Activated CD4-positive, alpha-beta T cell treated with anti-CD3 and anti-CD28 coated beads, Interleukin-2, amount 10 ng/mL, durations not matched to agents 24 days and 14 days (primary cell): Measurements from ENCODE around the gene DENND5B. TPM values are rescaled to one million over a fixed set of nuclear protein-coding genes. Genes with fewer than 3 reads are reported as not detected.
A peak's percentile ranks its signal among the peaks of the same experiment; 100 is the strongest.

ENCODE experiments used
- DNase-seq: peaks from one replicate; pipeline ENCODE4 v3.0.0; 2022
- H3K27ac Mint-ChIP-seq: one replicate; pipeline ENCODE4 v1.8.0; 2022; ENCODE audit warnings: mild to moderate bottlenecking, mixed read lengths
- H3K27me3 Mint-ChIP-seq: one replicate; pipeline ENCODE4 v1.8.0; 2022; ENCODE audit warnings: mixed read lengths
- H3K36me3 Mint-ChIP-seq: one replicate; pipeline ENCODE4 v1.8.0; 2022; ENCODE audit warnings: low read depth, mild to moderate bottlenecking, mixed read lengths
- H3K4me1 Mint-ChIP-seq: one replicate; pipeline ENCODE4 v1.8.0; 2021; ENCODE audit warnings: mixed read lengths
- H3K4me3 Mint-ChIP-seq: one replicate; pipeline ENCODE4 v1.8.0; 2022; ENCODE audit warnings: mild to moderate bottlenecking, moderate library complexity, mixed read lengths
- H3K9me3 Mint-ChIP-seq: one replicate; pipeline ENCODE4 v1.8.0; 2021; ENCODE audit warnings: mixed read lengths
- intact Hi-C: fragments of 100-400 bp; cut with micrococcal nuclease; formaldehyde crosslinking; loops from one replicate; pipeline ENCODE4 v1.15.1; 2023
- total RNA-seq: library from RNA; stranded (reverse); gene quantifications from 2 replicates; pipeline ENCODE4 v1.2.3, GENCODE V29; 2022

The DENND5B gene
- 0.19 TPM in 1 of 2 replicates, not detected in the other for total RNA-seq

- H3K4me3 Mint-ChIP-seq = peak within 1 kb of the TSS; percentile 87
- peaks cover 3% of the 10 kb centered on the region for H3K36me3 Mint-ChIP-seq
- H3K27ac Mint-ChIP-seq = peak within 1 kb of the TSS; percentile 66
- intact Hi-C loops = no loop called here
- peak; percentile 71 for DNase-seq
- no peaks in the 10 kb centered on the region for H3K9me3 Mint-ChIP-seq
- H3K4me1 Mint-ChIP-seq = peaks cover 7% of the 10 kb centered on the region
- peaks cover 52% of the 10 kb centered on the region for H3K27me3 Mint-ChIP-seq
Observed at GRCh38 chr12:31590642-31591379, at the start of gene DENND5B. TSS of gene DENND5B (minus strand) at chr12:31591136. CDS start at chr12:31590832, 304 bp downstream.

DNA sequence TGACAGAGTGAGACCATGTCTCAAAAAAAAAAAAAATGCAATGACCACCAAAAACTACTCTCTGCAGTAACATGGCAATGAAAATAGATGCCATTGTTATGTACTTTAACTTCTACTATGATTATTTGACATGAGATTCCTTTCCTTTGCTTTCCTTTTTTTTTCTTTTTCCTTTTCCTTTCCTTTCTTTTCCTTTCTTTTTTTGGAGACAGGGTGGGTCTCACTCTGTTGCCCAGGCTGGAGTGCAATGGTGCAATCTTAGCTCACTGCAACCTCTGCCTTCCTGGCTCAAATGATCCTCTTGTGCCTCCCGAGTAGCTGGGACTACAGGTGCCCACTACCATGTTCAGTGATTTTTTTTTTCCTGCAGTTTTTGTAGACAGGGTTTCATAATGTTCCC lies 43.7 kb upstream of the DENND5B start:
- Mint-ChIP-seq H3K9me3 (no peaks in the 10 kb centered on the region), H3K36me3 (no peaks in the 10 kb centered on the region), H3K4me3 (no peak overlapping the region), H3K27me3 (no peaks in the 10 kb centered on the region), H3K27ac (no peak overlapping the region), H3K4me1 (peaks cover 6% of the 10 kb centered on the region)
- DNase-seq = no peak
- intact Hi-C loops = loop anchor here (5.0 kb wide), 1 partner anchor 787 kb away; no protein-coding TSS in a partner anchor

GRCh38 chr12:31633464-31633863 lies 42.5 kb upstream of the DENND5B start:
- H3K9me3 Mint-ChIP-seq = no peaks in the 10 kb centered on the region
- intact Hi-C loops = no loop called here
- H3K4me3 Mint-ChIP-seq = no peak overlapping the region
- no peak for DNase-seq
- no peaks in the 10 kb centered on the region for H3K27me3 Mint-ChIP-seq
- no peaks in the 10 kb centered on the region for H3K36me3 Mint-ChIP-seq
- H3K27ac Mint-ChIP-seq = no peak overlapping the region
- peaks cover 6% of the 10 kb centered on the region for H3K4me1 Mint-ChIP-seq

DNA sequence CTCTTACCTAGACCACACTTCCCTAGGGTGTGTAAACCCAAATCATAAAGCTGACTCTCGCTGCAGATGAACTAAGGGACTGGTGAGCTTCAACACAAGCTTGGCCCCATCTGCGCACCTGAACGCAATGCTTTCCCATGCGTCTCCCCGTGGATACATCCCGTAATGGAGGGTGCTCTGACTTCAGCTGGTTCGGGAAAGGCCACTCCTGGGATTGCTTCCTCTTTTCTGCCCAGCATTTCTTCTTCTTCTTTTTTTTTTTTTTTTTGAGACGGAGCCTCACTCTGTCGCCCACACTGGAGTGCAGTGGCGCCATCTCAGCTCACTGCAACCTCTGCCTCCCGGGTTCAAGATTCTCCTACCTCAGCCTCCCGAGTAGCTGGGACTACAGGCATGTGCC lies 40.9 kb upstream of the DENND5B start:
- H3K36me3 Mint-ChIP-seq = no peaks in the 10 kb centered on the region
- H3K9me3 Mint-ChIP-seq = no peaks in the 10 kb centered on the region
- no peak overlapping the region for H3K4me3 Mint-ChIP-seq
- intact Hi-C loops = no loop called here
- no peak for DNase-seq
- peaks cover 6% of the 10 kb centered on the region for H3K4me1 Mint-ChIP-seq
- no peaks in the 10 kb centered on the region for H3K27me3 Mint-ChIP-seq
- H3K27ac Mint-ChIP-seq = no peak overlapping the region

DNA sequence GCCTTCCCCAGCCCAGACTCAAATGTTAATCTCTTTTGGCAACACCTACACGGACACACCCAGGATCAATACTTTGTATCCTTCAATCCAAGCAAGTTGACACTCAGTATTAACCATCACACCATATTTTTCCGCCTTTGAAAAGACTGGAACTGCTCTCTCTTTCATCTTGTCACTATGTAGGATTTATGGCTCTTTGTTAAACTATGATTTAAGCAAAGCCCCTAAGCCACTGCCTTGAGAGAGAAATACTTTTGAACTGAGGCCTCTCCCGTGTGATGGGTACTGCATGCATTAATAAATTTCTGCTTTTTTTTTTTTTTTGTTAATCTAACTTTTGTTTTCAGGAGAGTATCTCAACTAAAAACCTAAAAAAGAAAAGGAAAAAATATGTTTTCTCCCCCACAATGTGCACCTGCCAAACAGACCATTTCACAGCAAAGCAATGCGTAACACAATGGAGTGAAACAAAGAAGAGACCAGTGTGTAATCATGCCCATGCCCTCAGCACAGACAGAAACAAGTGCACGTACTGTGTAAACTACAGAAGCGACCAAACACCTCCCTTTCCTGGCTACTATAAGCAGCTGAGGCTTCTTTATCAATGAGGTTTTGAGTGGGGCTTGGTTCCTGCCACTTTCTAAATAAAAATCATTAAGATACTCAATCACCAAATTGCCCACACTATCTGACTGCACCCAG lies 40.2 kb upstream of the DENND5B start:
- Mint-ChIP-seq H3K4me1 (peaks cover 1% of the 10 kb centered on the region), H3K27me3 (no peaks in the 10 kb centered on the region), H3K27ac (no peak overlapping the region), H3K36me3 (no peaks in the 10 kb centered on the region), H3K4me3 (no peak overlapping the region), H3K9me3 (no peaks in the 10 kb centered on the region)
- intact Hi-C loops = no loop called here
- no peak for DNase-seq

DNA sequence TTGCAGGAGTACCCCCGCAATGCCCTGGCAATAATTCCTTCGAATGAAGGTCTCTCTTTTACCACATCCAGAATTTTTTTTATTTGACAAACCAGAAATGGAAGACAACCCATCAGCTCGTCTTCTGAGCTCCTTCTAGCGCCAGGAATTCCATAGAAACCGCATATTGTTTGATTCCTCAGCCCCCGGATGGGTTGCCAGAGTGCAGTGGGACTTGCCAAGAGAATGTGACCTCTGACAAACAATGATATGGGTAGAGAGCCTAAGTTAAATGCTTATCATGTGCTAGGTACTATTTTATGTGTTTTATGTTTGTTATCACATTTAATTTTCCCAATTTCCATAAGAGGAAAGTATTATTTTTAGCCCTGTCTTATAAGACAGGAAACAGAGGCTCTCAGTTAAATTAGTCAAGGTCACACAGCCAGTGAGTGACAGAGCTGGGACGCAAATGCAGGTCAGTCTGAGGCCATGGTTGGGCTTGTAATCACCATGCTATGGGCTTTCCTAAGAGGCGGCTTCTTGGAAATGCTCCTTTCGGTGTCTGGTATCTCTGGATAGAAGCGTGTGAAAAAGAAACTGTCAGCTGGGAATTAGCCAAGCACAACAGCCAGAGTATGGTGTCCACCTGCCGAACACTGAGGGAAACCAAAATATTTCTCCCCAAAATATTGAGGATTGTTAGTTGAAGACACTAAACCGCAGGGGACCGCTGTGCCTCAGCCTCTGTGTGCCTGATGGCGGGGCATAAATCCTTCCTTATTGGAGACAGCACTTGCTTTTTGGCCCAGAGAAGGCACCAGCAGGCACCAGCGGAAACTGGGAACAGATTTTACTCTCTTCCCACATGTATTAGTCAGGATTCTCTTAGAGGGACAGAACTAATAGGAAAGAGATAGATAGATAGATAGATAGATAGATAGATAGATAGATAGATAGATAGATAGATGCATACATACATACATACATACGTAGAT lies 39.1 kb upstream of the DENND5B start:
- Mint-ChIP-seq H3K9me3 (no peaks in the 10 kb centered on the region), H3K4me3 (no peak overlapping the region), H3K36me3 (no peaks in the 10 kb centered on the region), H3K27me3 (no peaks in the 10 kb centered on the region), H3K4me1 (no peaks in the 10 kb centered on the region), H3K27ac (no peak overlapping the region)
- no peak for DNase-seq
- intact Hi-C loops = no loop called here

DNA sequence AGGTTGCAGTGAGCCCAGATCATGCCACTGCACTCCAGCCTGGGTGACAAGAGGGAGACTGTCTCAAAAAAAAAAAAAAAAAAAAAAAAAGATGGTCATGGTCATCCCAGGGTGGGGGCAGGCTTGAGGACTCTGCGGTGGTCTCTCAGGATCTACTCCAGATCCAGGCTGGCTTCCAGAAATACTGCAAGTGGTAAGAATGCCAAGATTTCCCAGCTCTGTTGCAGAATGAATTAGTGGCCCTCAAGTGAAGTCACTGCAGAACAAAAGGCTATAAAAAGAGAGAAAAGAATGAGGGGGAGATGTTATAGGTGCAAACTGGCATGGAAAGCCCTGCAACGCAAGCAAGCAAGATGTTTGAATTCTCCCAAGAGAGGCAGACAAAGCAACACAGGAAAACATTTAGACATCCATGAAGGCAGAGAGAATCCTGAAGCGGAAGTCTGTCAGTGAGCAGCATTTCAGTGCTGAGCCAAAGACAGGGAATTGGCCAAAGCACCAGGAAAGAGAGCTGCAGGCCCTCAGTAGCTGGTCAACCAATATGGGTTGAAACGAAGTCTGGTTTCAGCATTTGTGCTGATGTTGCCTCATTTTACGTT lies 36.6 kb upstream of the DENND5B start:
- H3K4me1 Mint-ChIP-seq = no peaks in the 10 kb centered on the region
- H3K9me3 Mint-ChIP-seq = no peaks in the 10 kb centered on the region
- no peaks in the 10 kb centered on the region for H3K36me3 Mint-ChIP-seq
- H3K27ac Mint-ChIP-seq = no peak overlapping the region
- H3K27me3 Mint-ChIP-seq = no peaks in the 10 kb centered on the region
- intact Hi-C loops = no loop called here
- no peak overlapping the region for H3K4me3 Mint-ChIP-seq
- DNase-seq = no peak

DNA sequence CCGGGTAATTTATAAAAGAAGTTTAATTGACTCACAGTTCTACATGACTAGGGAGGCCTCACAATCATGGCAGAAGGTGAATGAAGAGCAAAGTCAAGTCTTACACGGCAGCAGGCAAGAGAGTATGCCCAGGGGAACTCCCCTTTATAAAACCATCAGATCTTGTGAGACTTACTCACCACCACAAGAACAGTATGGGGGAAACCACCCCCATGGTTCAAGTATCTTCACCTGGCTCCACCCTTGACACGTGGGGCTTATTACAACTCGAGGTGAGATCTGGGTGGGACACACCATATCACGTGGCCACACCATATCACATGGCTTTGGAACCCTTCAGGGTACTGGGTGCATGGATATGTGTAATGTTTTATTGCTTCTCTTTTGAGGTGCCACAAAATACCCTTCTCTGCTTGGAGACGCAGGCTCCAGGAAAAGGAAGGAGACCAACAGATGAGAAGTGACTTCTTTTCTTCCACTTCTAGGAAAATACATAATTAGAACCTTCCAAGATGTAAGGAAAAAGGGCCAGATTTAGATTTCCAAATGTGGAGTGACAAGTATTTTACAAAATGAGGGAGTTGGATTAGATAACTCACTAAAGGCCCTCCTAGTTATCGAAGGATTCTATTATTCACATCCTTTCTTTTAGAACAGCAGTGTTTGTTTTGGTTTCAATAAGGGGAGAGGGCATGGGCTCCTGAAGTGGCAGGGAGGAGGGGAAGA lies 35.5 kb upstream of the DENND5B start:
- intact Hi-C loops = no loop called here
- Mint-ChIP-seq H3K9me3 (no peaks in the 10 kb centered on the region), H3K36me3 (no peaks in the 10 kb centered on the region), H3K27me3 (no peaks in the 10 kb centered on the region), H3K27ac (no peak overlapping the region), H3K4me1 (no peaks in the 10 kb centered on the region), H3K4me3 (no peak overlapping the region)
- DNase-seq = no peak

- no peak for DNase-seq
- Mint-ChIP-seq H3K27ac (no peak overlapping the region), H3K9me3 (no peaks in the 10 kb centered on the region), H3K27me3 (peaks cover 2% of the 10 kb centered on the region), H3K36me3 (no peaks in the 10 kb centered on the region), H3K4me3 (no peak overlapping the region), H3K4me1 (peaks cover 2% of the 10 kb centered on the region)
- intact Hi-C loops = no loop called here
Observed at GRCh38 chr12:31622038-31622437, 31.1 kb upstream of the DENND5B start.

GRCh38 chr12:31620311-31620710 lies 29.4 kb upstream of the DENND5B start:
- Mint-ChIP-seq H3K4me3 (no peak overlapping the region), H3K9me3 (no peaks in the 10 kb centered on the region), H3K36me3 (no peaks in the 10 kb centered on the region), H3K27me3 (peaks cover 2% of the 10 kb centered on the region), H3K27ac (no peak overlapping the region), H3K4me1 (peaks cover 2% of the 10 kb centered on the region)
- intact Hi-C loops = no loop called here
- DNase-seq = no peak

GRCh38 chr12:31618228-31619025 lies 27.5 kb upstream of the DENND5B start:
- Mint-ChIP-seq H3K27ac (no peak overlapping the region), H3K36me3 (no peaks in the 10 kb centered on the region), H3K27me3 (peaks cover 2% of the 10 kb centered on the region), H3K9me3 (no peaks in the 10 kb centered on the region), H3K4me1 (peaks cover 2% of the 10 kb centered on the region), H3K4me3 (no peak overlapping the region)
- intact Hi-C loops = no loop called here
- no peak for DNase-seq

DNA sequence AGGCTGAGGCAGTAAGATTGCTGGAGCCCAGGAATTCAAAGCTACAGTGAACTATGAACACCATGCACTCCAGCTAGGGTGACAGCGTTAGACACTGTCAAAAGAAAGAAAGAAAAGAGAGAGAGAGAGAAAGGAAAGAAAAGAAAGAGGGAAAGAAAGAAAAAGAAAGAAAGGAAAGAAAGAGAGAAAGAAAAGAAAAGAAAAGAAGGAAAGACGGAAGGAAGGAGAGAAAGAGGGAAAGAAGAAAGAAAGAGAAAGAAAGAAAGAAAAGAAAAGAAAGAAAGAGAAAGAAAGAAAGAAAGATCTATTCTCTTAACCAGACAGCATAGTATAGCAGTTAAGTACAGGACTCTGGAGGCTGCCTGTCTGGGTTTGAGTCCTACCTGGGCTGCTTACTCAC lies 21.9 kb upstream of the DENND5B start:
- Mint-ChIP-seq H3K27me3 (no peaks in the 10 kb centered on the region), H3K4me3 (no peak overlapping the region), H3K27ac (no peak overlapping the region), H3K36me3 (no peaks in the 10 kb centered on the region), H3K9me3 (peaks cover 4% of the 10 kb centered on the region), H3K4me1 (no peaks in the 10 kb centered on the region)
- DNase-seq = no peak
- intact Hi-C loops = no loop called here
